GM19372 (cell line): ENCODE results near the gene FREM2.

Experiments
- ATAC-seq: cut with Tn5 transposase; IDR thresholded peaks from one replicate; pipeline ENCODE4 v1.9.1; 2021; ENCODE audit warnings: mild to moderate bottlenecking, low read depth, moderate library complexity; ENCODE audit not compliant: unreplicated experiment

FREM2 gene

GRCh38 chr13:38686577-38687245, at the start of gene FREM2:
Gene FREM2 (plus strand): TSS chr13:38687077. CDS start chr13:38687345, 268 bp downstream.
- no peak for ATAC-seq

- ATAC-seq, result no peak
Measured at GRCh38 chr13:38637576-38637975, 49.3 kb upstream of the FREM2 start.

- no peak for ATAC-seq
Measured at GRCh38 chr13:38641164-38641948, 45.5 kb upstream of the FREM2 start.

GRCh38 chr13:38647312-38647711, 39.6 kb upstream of the FREM2 start:
- ATAC-seq, result no peak

- no peak for ATAC-seq
Measured at GRCh38 chr13:38648912-38649311, 38.0 kb upstream of the FREM2 start.

GRCh38 chr13:38656699-38657098, 30.2 kb upstream of the FREM2 start:
- no peak for ATAC-seq

GRCh38 chr13:38657191-38657590, 29.7 kb upstream of the FREM2 start:
- ATAC-seq, result no peak

GRCh38 chr13:38658906-38659305, 28.0 kb upstream of the FREM2 start:
- ATAC-seq, result no peak

- no peak for ATAC-seq
Measured at GRCh38 chr13:38661010-38661675, 25.7 kb upstream of the FREM2 start.

- no peak for ATAC-seq
Measured at GRCh38 chr13:38662362-38662761, 24.5 kb upstream of the FREM2 start.

- no peak for ATAC-seq
Measured at GRCh38 chr13:38664906-38665305, 22.0 kb upstream of the FREM2 start.

GRCh38 chr13:38667526-38668109, 19.3 kb upstream of the FREM2 start:
- no peak for ATAC-seq

- no peak for ATAC-seq
Measured at GRCh38 chr13:38669234-38669964, 17.5 kb upstream of the FREM2 start.

GRCh38 chr13:38670627-38671026, 16.2 kb upstream of the FREM2 start:
- no peak for ATAC-seq

GRCh38 chr13:38671980-38672379, 14.9 kb upstream of the FREM2 start:
- no peak for ATAC-seq

GRCh38 chr13:38674208-38674607, 12.7 kb upstream of the FREM2 start:
- no peak for ATAC-seq

- no peak for ATAC-seq
Measured at GRCh38 chr13:38680912-38681311, 6.0 kb upstream of the FREM2 start.

GRCh38 chr13:38684714-38685113, 2.2 kb upstream of the FREM2 start:
- ATAC-seq, result no peak

- ATAC-seq, result no peak
Measured at GRCh38 chr13:38685431-38685830, 1.4 kb upstream of the FREM2 start.

GRCh38 chr13:38685974-38686576, 802 bp upstream of the FREM2 start:
- no peak for ATAC-seq
